ENCODE results near the gene ISCA2.

ISCA2 gene

DNA sequence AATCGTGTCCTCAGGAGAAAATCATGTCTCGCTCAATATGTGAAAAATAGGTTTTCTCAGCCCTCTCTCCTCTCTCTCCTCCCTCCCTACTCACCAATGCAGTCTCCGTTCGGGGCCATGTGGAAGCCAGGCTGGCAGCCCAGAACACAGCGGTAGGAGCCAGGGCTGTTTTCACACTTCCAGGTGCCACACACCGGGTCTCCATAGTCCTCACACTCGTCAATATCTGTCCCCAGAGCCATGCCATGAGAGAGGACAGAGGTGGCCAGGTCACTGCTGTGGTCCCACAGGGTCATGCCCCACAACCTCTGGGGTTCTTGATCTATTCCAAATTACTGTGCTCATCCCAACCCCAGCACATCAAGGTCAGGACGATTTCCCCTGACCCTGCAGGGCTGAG, 13.5 kb downstream of the ISCA2 start:
- TF ChIP-seq GABPA (IDR thresholded peaks at IDR 0.05; ENCODE audit: low read depth) (no peak), CTCF (IDR thresholded peaks at IDR 0.05; ENCODE audit: insufficient read depth, low read length) (no peak), REST (IDR thresholded peaks at IDR 0.05; ENCODE audit: insufficient replicate concordance, low read depth) (no peak), SPI1 (IDR thresholded peaks at IDR 0.05; ENCODE audit: borderline replicate concordance, low read depth) (no peak), POLR2AphosphoS5 (IDR thresholded peaks at IDR 0.05; ENCODE audit: low read depth) (no peak)
- no peak for DNase-seq (ENCODE audit: low read depth in 1 of 2, low spot score in 1 of 2)
- Histone ChIP-seq H3K27ac (replicated peaks) (no peak overlapping the region), H3K27me3 (ENCODE audit: insufficient read depth, poor library complexity, severe bottlenecking) (no peaks in the 10 kb centered on the region), H3K4me3 (replicated peaks; ENCODE audit: insufficient read depth, low read length) (no peak overlapping the region)

DNA sequence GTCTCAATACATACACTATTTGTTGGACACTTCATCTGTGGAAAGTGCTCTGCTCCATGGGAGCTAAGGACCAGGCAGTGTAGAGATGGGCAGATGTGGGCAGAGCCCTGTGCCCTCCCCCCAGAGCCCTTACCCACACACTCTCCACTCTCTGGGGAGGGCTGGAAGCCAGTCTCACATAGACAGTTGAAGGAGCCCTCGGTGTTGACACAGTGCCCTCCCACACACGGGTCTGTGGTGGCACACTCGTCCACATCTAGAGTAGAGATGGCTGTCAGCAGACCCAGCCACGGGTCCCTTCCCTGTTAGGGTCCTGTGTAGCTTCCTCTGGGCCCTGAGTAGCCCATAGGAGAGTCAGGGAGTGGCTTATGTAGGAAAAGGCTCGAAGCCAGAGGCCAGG, 14.3 kb downstream of the ISCA2 start:
- TF ChIP-seq CTCF (IDR thresholded peaks at IDR 0.05; ENCODE audit: insufficient read depth, low read length): no peak
- TF ChIP-seq REST (IDR thresholded peaks at IDR 0.05; ENCODE audit: insufficient replicate concordance, low read depth): no peak
- no peak for TF ChIP-seq POLR2AphosphoS5 (IDR thresholded peaks at IDR 0.05; ENCODE audit: low read depth)
- TF ChIP-seq GABPA (IDR thresholded peaks at IDR 0.05; ENCODE audit: low read depth): no peak
- TF ChIP-seq SPI1 (IDR thresholded peaks at IDR 0.05; ENCODE audit: borderline replicate concordance, low read depth): no peak
- DNase-seq (ENCODE audit: low read depth in 1 of 2, low spot score in 1 of 2): no peak
- Histone ChIP-seq H3K27me3 (ENCODE audit: insufficient read depth, poor library complexity, severe bottlenecking) (no peaks in the 10 kb centered on the region), H3K27ac (replicated peaks) (no peak overlapping the region), H3K4me3 (replicated peaks; ENCODE audit: insufficient read depth, low read length) (no peak overlapping the region)

GRCh38 chr14:74508292-74508731, 14.7 kb downstream of the ISCA2 start:
- no peak for DNase-seq (ENCODE audit: low read depth in 1 of 2, low spot score in 1 of 2)
- H3K27ac ChIP-seq (replicated peaks): no peak overlapping the region
- H3K4me3 ChIP-seq (replicated peaks; ENCODE audit: insufficient read depth, low read length): no peak overlapping the region
- H3K27me3 ChIP-seq (ENCODE audit: insufficient read depth, poor library complexity, severe bottlenecking): no peaks in the 10 kb centered on the region
- TF ChIP-seq POLR2AphosphoS5 (IDR thresholded peaks at IDR 0.05; ENCODE audit: low read depth) (no peak), CTCF (IDR thresholded peaks at IDR 0.05; ENCODE audit: insufficient read depth, low read length) (peak; percentile 4), SPI1 (IDR thresholded peaks at IDR 0.05; ENCODE audit: borderline replicate concordance, low read depth) (no peak)

- Histone ChIP-seq H3K4me3 (replicated peaks; ENCODE audit: insufficient read depth, low read length) (no peak overlapping the region), H3K27me3 (ENCODE audit: insufficient read depth, poor library complexity, severe bottlenecking) (no peaks in the 10 kb centered on the region), H3K27ac (replicated peaks) (no peak overlapping the region)
- DNase-seq (ENCODE audit: low read depth in 1 of 2, low spot score in 1 of 2): no peak
- TF ChIP-seq REST (IDR thresholded peaks at IDR 0.05; ENCODE audit: insufficient replicate concordance, low read depth) (no peak), POLR2AphosphoS5 (IDR thresholded peaks at IDR 0.05; ENCODE audit: low read depth) (no peak), GABPA (IDR thresholded peaks at IDR 0.05; ENCODE audit: low read depth) (no peak)
Observed at GRCh38 chr14:74508844-74509428, 15.4 kb downstream of the ISCA2 start.

Data from HL-60 (cell line).